ENCODE data around the gene SLC25A3. TPM values are rescaled to one million over a fixed set of nuclear protein-coding genes. Genes with fewer than 3 reads are reported as not detected.

Gene SLC25A3
- total and polyA plus RNA-seq, 9 of the 15 experiments (the other 6 are each of a cell fraction or from before 2014, with no cell fraction given), result 264 to 766 (median 495) TPM

- TF ChIP-seq GTF2A2 (tag; IDR thresholded peaks at IDR 0.05), result no peak
- no peak for TF ChIP-seq MEF2A (IDR thresholded peaks at IDR 0.05; ENCODE audit: control insufficient read depth, low read depth, low read length)
- TF ChIP-seq KAT8 (IDR thresholded peaks at IDR 0.05; ENCODE audit: low read depth), result no peak
- TF ChIP-seq ZNF586 (CRISPR knock-in tag; conservative IDR thresholded peaks at IDR 0.05), result no peak
- TF ChIP-seq FOXP4 (CRISPR knock-in tag; IDR thresholded peaks at IDR 0.05; ENCODE audit: borderline replicate concordance), result no peak
- no peak for TF ChIP-seq IRF1 (CRISPR knock-in tag; IDR thresholded peaks at IDR 0.05; ENCODE audit: borderline replicate concordance)
- peak; percentile 94 for TF ChIP-seq E2F4 (CRISPR knock-in tag; IDR thresholded peaks at IDR 0.05; ENCODE audit: low read depth)
- TF ChIP-seq ZNF695 (CRISPR knock-in tag; IDR thresholded peaks at IDR 0.05), result no peak
- TF ChIP-seq PHF8 (IDR thresholded peaks at IDR 0.05; ENCODE audit: borderline replicate concordance, low read length), result peak; percentile 65; the same call in 1 of the 2 replicates
- no peak for TF ChIP-seq RFX1 (IDR thresholded peaks at IDR 0.05)
- TF ChIP-seq, protein P1, sequence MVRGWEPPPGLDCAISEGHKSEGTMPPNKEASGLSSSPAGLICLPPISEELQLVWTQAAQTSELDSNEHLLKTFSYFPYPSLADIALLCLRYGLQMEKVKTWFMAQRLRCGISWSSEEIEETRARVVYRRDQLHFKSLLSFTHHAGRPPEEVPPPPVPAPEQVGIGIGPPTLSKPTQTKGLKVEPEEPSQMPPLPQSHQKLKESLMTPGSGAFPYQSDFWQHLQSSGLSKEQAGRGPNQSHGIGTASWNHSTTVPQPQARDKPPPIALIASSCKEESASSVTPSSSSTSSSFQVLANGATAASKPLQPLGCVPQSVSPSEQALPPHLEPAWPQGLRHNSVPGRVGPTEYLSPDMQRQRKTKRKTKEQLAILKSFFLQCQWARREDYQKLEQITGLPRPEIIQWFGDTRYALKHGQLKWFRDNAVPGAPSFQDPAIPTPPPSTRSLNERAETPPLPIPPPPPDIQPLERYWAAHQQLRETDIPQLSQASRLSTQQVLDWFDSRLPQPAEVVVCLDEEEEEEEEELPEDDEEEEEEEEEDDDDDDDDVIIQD (CRISPR knock-in tag; IDR thresholded peaks at IDR 0.05), result no peak
- no peak for TF ChIP-seq SRSF9 (IDR thresholded peaks at IDR 0.05; ENCODE audit: borderline replicate concordance, low read depth, low read length)
- TF ChIP-seq HOXB6 (CRISPR knock-in tag; IDR thresholded peaks at IDR 0.05; ENCODE audit: borderline replicate concordance), result no peak
- TF ChIP-seq ELK3 (CRISPR knock-in tag; IDR thresholded peaks at IDR 0.05), result no peak
- TF ChIP-seq SPI1 (IDR thresholded peaks at IDR 0.05; ENCODE audit: borderline replicate concordance, low read depth, low read length), result no peak
- TF ChIP-seq U2AF2 (optimal IDR thresholded peaks at IDR 0.05; ENCODE audit: low read depth, low read length), result no peak
- no peak for TF ChIP-seq ZNF79 (CRISPR knock-in tag; IDR thresholded peaks at IDR 0.05; ENCODE audit: low read depth)
- TF ChIP-seq ELF2 (CRISPR knock-in tag; IDR thresholded peaks at IDR 0.05), result 0 out of 2 replicates have a peak, but pooled peaks have one; percentile 11
- TF ChIP-seq, protein P2, sequence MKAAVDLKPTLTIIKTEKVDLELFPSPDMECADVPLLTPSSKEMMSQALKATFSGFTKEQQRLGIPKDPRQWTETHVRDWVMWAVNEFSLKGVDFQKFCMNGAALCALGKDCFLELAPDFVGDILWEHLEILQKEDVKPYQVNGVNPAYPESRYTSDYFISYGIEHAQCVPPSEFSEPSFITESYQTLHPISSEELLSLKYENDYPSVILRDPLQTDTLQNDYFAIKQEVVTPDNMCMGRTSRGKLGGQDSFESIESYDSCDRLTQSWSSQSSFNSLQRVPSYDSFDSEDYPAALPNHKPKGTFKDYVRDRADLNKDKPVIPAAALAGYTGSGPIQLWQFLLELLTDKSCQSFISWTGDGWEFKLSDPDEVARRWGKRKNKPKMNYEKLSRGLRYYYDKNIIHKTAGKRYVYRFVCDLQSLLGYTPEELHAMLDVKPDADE (conservative IDR thresholded peaks at IDR 0.05; ENCODE audit: control insufficient read depth, low read depth, low read length), result no peak; the same call in 1 of the 2 replicates
Measured at GRCh38 chr12:98644712-98645571, 51.5 kb downstream of the SLC25A3 start, which contains the start of the genes APAF1 and IKBIP (continued).

Data from K562 (cell line).